Kidney (tissue), 14 donors: ENCODE data around the gene PAX7. TPM values are rescaled to one million over a fixed set of nuclear protein-coding genes. Genes with fewer than 3 reads are reported as not detected.

Source experiments
- DNase-seq, 5 donors: peaks; one replicate each; pipeline ENCODE4 v3.0.0-alpha.2; 2013 to 2020
- FAIRE-seq: peaks from 2 replicates; lab custom pipeline; 2012; peaks lifted over from hg19 to GRCh38; lab: Jason Lieb, UNC
- H3K27ac ChIP-seq, 2 donors: one replicate each; pipeline ENCODE4 v1.7.0; 2013; ENCODE audit warnings: low read depth in 2 of 2, low read length in 2 of 2, inconsistent platforms in 1 of 2
- H3K27me3 ChIP-seq: one replicate; pipeline ENCODE4 v1.7.1; 2013; ENCODE audit warnings: low read length, inconsistent platforms; ENCODE audit not compliant: control insufficient read depth, insufficient read depth
- H3K36me3 ChIP-seq, 3 donors: one replicate each; pipeline versions ENCODE4 v1.7.0 to v1.7.1; 2013; ENCODE audit warnings: low read length in 3 of 3, control low read depth in 1 of 3, inconsistent platforms in 1 of 3; ENCODE audit not compliant: insufficient read depth in 3 of 3, control insufficient read depth in 2 of 3
- H3K4me1 ChIP-seq, 3 donors: one replicate each; pipeline versions ENCODE4 v1.7.0 to v1.7.1; 2013; ENCODE audit warnings: low read length in 3 of 3, inconsistent platforms in 1 of 3, low read depth in 1 of 3; ENCODE audit not compliant: control insufficient read depth in 2 of 3, insufficient read depth in 2 of 3
- H3K4me3 ChIP-seq, 3 donors: one replicate each; pipeline versions ENCODE4 v1.7.0 to v1.8.1; 2013; ENCODE audit warnings: low read length in 3 of 3, control low read depth in 1 of 3, inconsistent platforms in 1 of 3
- H3K9ac ChIP-seq, 3 donors: one replicate each; pipeline versions ENCODE4 v1.7.0 to v1.7.1; 2013; ENCODE audit warnings: low read length in 3 of 3, control low read depth in 1 of 3, inconsistent platforms in 1 of 3
- H3K9me3 ChIP-seq, 3 donors: one replicate each; pipeline versions ENCODE4 v1.7.0 to v1.7.1; 2013; ENCODE audit warnings: low read length in 3 of 3, control low read depth in 1 of 3, inconsistent platforms in 1 of 3; ENCODE audit not compliant: control insufficient read depth in 2 of 3, insufficient read depth in 1 of 3
- CTCF ChIP-seq: IDR thresholded peaks from 3 replicates; pipeline ENCODE4 v1.5.1; 2012; ENCODE audit warnings: mild to moderate bottlenecking, moderate library complexity, borderline replicate concordance; ENCODE audit not compliant: insufficient read depth; ENCODE audit errors: extremely low read depth
- intact Hi-C: fragments of 100-400 bp; cut with DNase I; formaldehyde crosslinking; loops from one replicate; pipeline ENCODE4 v1.11.1; 2022
- polyA plus RNA-seq: library from polyadenylated mRNA; stranded (reverse); fragments of 350-450 nt; fragmentation: Illumina TruSeq; extraction: RNeasy Lipid Tissue Mini Kit (QIAGEN cat#74804); gene quantifications from one replicate; pipeline ENCODE4 v1.2.3, GENCODE V29; 2014; ENCODE audit warnings: low read depth, low replicate concordance; ENCODE audit not compliant: insufficient read depth
- total RNA-seq: library from RNA; stranded (reverse); fragmentation: NEBNext Ultra II Directional; extraction: Animal tissue kit (Norgen Biotek cat#: 25700); gene quantifications from one replicate; pipeline ENCODE4 v1.2.1, GENCODE V29; 2021
- donor health status: control.
- donor health status: control.
- donor health status: control.
- donor health status: control.
- donor health status: control.
- donor health status: DM: yes; HTN: yes; CAD: no.
- donor health status: Normal renal cell carcinoma (clear cell type).

PAX7 gene
- total and polyA plus RNA-seq, 2 donors from 2014 or later: not detected

- no peaks in the 10 kb centered on the region for H3K9me3 ChIP-seq
- no peaks in the 10 kb centered on the region for H3K36me3 ChIP-seq
- no peak for DNase-seq
- H3K9ac ChIP-seq: no peak overlapping the region
- no peaks in the 10 kb centered on the region for H3K27me3 ChIP-seq
- H3K4me3 ChIP-seq: no peak overlapping the region
- FAIRE-seq: no peak
- intact Hi-C loops: no loop called here
- no peaks in the 10 kb centered on the region for H3K4me1 ChIP-seq
- TF ChIP-seq CTCF: no peak
- no peak overlapping the region for H3K27ac ChIP-seq
These were observed 140.2 kb downstream of the PAX7 start for GRCh38 chr1:18770799-18771198.

GRCh38 chr1:18773753-18774152 is 143.1 kb downstream of the PAX7 start:
- no peaks in the 10 kb centered on the region for H3K27me3 ChIP-seq
- intact Hi-C loops: no loop called here
- FAIRE-seq: no peak

GRCh38 chr1:18775341-18775740 is 144.7 kb downstream of the PAX7 start:
- Histone ChIP-seq H3K9ac (no peak overlapping the region), H3K9me3 (no peaks in the 10 kb centered on the region), H3K4me3 (no peak overlapping the region), H3K27me3 (no peaks in the 10 kb centered on the region), H3K36me3 (no peaks in the 10 kb centered on the region), H3K4me1 (no peaks in the 10 kb centered on the region), H3K27ac (no peak overlapping the region)
- DNase-seq (no peak), FAIRE-seq (no peak)
- TF ChIP-seq CTCF: no peak
- intact Hi-C loops: no loop called here

More at GRCh38 chr1:18773753-18774152, 143.1 kb downstream of the PAX7 start:
- Histone ChIP-seq H3K36me3 (no peaks in the 10 kb centered on the region), H3K9ac (no peak overlapping the region), H3K4me3 (no peak overlapping the region), H3K4me1 (no peaks in the 10 kb centered on the region), H3K9me3 (no peaks in the 10 kb centered on the region), H3K27ac (no peak overlapping the region)
- DNase-seq: no peak
- no peak for TF ChIP-seq CTCF

GRCh38 chr1:18776777-18777176 is 146.1 kb downstream of the PAX7 start:
- no peak for TF ChIP-seq CTCF
- intact Hi-C loops: no loop called here
- Histone ChIP-seq H3K27me3 (no peaks in the 10 kb centered on the region), H3K9ac (no peak overlapping the region), H3K4me1 (no peaks in the 10 kb centered on the region), H3K36me3 (no peaks in the 10 kb centered on the region), H3K9me3 (no peaks in the 10 kb centered on the region), H3K27ac (no peak overlapping the region), H3K4me3 (no peak overlapping the region)
- no peak for DNase-seq
- no peak for FAIRE-seq
